ENCODE measurements around the gene TAC3. TPM values are rescaled to one million over a fixed set of nuclear protein-coding genes. Genes with fewer than 3 reads are reported as not detected.

TAC3 gene
- total and polyA plus RNA-seq, 4 donors: 2.6 to 8.1 (median 6.8) TPM

Other genes with a start within 250 kb of the TAC3 start
- under 1 TPM in 1 of 2 donors, not detected in 1; 0.20 TPM for gene SDR9C7, start 82.1 kb downstream of the TAC3 start, total RNA-seq
- under 1 TPM in 1 of 2 donors, not detected in 1; 0.27 TPM for gene SDR9C7, start 82.1 kb downstream of the TAC3 start, polyA plus RNA-seq (ENCODE audit: insufficient read length in 2 of 2)
- under 1 TPM; 0.30 to 0.55 TPM for gene RDH16, start 58.9 kb downstream of the TAC3 start, total RNA-seq
- gene RDH16, start 58.9 kb downstream of the TAC3 start, polyA plus RNA-seq (ENCODE audit: insufficient read length in 2 of 2): 1 to 10 TPM in 1 of 2 donors, under 1 TPM in 1; 0.65 to 1.2 TPM
- 1 to 10 TPM; 6.6 to 8.9 TPM for gene ZBTB39, start 10.0 kb downstream of the TAC3 start, total RNA-seq
- gene ZBTB39, start 10.0 kb downstream of the TAC3 start, polyA plus RNA-seq (ENCODE audit: insufficient read length in 2 of 2): 1 to 10 TPM; 7.9 to 9.8 TPM
- gene MYO1A, start 33.6 kb upstream of the TAC3 start, total RNA-seq: under 1 TPM; 0.28 to 0.69 TPM
- gene MYO1A, start 33.6 kb upstream of the TAC3 start, polyA plus RNA-seq (ENCODE audit: insufficient read length in 2 of 2): under 1 TPM in 1 of 2 donors, not detected in 1; 0.17 TPM
- 10 to 100 TPM; 13.2 to 17.3 TPM for gene NEMP1, start 62.3 kb upstream of the TAC3 start, total RNA-seq
- gene NEMP1, start 62.3 kb upstream of the TAC3 start, polyA plus RNA-seq (ENCODE audit: insufficient read length in 2 of 2): 10 to 100 TPM; 13.3 to 13.9 TPM
- 10 to 100 TPM; 18.0 to 42.8 TPM for gene NAB2, start 72.6 kb upstream of the TAC3 start, total RNA-seq
- 10 to 100 TPM; 21.6 to 30.8 TPM for gene NAB2, start 72.6 kb upstream of the TAC3 start, polyA plus RNA-seq (ENCODE audit: insufficient read length in 2 of 2)
- gene STAT6, start 94.8 kb upstream of the TAC3 start, total RNA-seq: 10 to 100 TPM; 28.0 to 58.0 TPM
- gene STAT6, start 94.8 kb upstream of the TAC3 start, polyA plus RNA-seq (ENCODE audit: insufficient read length in 2 of 2): 10 to 100 TPM; 19.7 to 37.9 TPM
- 100 to 1,000 TPM; 182 to 241 TPM for gene LRP1, start 112.0 kb upstream of the TAC3 start, total RNA-seq
- gene LRP1, start 112.0 kb upstream of the TAC3 start, polyA plus RNA-seq (ENCODE audit: insufficient read length in 2 of 2): 100 to 1,000 TPM; 237 to 319 TPM
- not detected for gene LRP1-AS, start 131.1 kb upstream of the TAC3 start, total RNA-seq
- gene LRP1-AS, start 131.1 kb upstream of the TAC3 start, polyA plus RNA-seq (ENCODE audit: insufficient read length in 2 of 2): 1 to 10 TPM in 1 of 2 donors, not detected in 1; 2.3 TPM
- 10 to 100 TPM in 1 of 2 donors, 1 to 10 TPM in 1; 7.8 to 12.0 TPM for gene NXPH4, start 200.3 kb upstream of the TAC3 start, total RNA-seq
- gene NXPH4, start 200.3 kb upstream of the TAC3 start, polyA plus RNA-seq (ENCODE audit: insufficient read length in 2 of 2): 10 to 100 TPM; 28.0 to 31.9 TPM
- gene SHMT2, start 213.2 kb upstream of the TAC3 start, total RNA-seq: 10 to 100 TPM; 37.5 to 61.8 TPM
- gene SHMT2, start 213.2 kb upstream of the TAC3 start, polyA plus RNA-seq (ENCODE audit: insufficient read length in 2 of 2): 10 to 100 TPM; 53.9 to 62.6 TPM
- gene STAC3, start 234.7 kb upstream of the TAC3 start, total RNA-seq: 1 to 10 TPM; 1.7 to 2.1 TPM
- 10 to 100 TPM in 1 of 2 donors, 1 to 10 TPM in 1; 4.0 to 10.9 TPM for gene STAC3, start 234.7 kb upstream of the TAC3 start, polyA plus RNA-seq (ENCODE audit: insufficient read length in 2 of 2)

Data from spinal cord (tissue), 4 donors.